GM12878 (cell line): ENCODE measurements around the gene CD3E. TPM values are rescaled to one million over a fixed set of nuclear protein-coding genes. Genes with fewer than 3 reads are reported as not detected.
A peak's percentile ranks its signal among the peaks of the same experiment; 100 is the strongest.

Experiments
- ATF3 ChIP-seq: IDR thresholded peaks from 2 replicates; pipeline ENCODE4 v1.6.1; 2011; ENCODE audit warnings: low read depth, mild to moderate bottlenecking, low read length, moderate library complexity, borderline replicate concordance; ENCODE audit errors: extremely low read depth
- ATF7 ChIP-seq: fragments of 450-650 bp; IDR thresholded peaks from 2 replicates; pipeline ENCODE4 v1.6.1; 2016; ENCODE audit warnings: low read depth, mild to moderate bottlenecking
- CEBPB ChIP-seq, 2 experiments: fragments of 150-350 bp in 1 of 2; IDR thresholded peaks; 2 replicates each; pipeline ENCODE4 v1.6.1; 2012 to 2014; ENCODE audit warnings: low read depth in 2 of 2, low read length in 2 of 2, borderline replicate concordance in 1 of 2, inconsistent platforms in 1 of 2
- IKZF1 ChIP-seq: fragments of 450-650 bp; conservative IDR thresholded peaks from 2 replicates; pipeline ENCODE4 v1.6.1; 2017; ENCODE audit warnings: antibody characterized with exemption, mild to moderate bottlenecking
- IRF5 ChIP-seq: fragments of 450-650 bp; IDR thresholded peaks from 2 replicates; pipeline ENCODE4 v1.6.1; 2017; ENCODE audit warnings: borderline replicate concordance
- NBN ChIP-seq: fragments of 450-650 bp; IDR thresholded peaks from 2 replicates; pipeline ENCODE4 v1.6.1; 2016
- PAX8 ChIP-seq: fragments of 450-650 bp; IDR thresholded peaks from 2 replicates; pipeline ENCODE4 v1.6.1; 2017; ENCODE audit warnings: mild to moderate bottlenecking, moderate library complexity
- PKNOX1 ChIP-seq: fragments of 450-650 bp; IDR thresholded peaks from 2 replicates; pipeline ENCODE4 v1.6.1; 2016; ENCODE audit warnings: mild to moderate bottlenecking
- POLR2A ChIP-seq: IDR thresholded peaks from 2 replicates; pipeline ENCODE4 v1.6.1; 2011; ENCODE audit warnings: low read depth, mild to moderate bottlenecking, low read length
- PRDM15 ChIP-seq: fragments of 450-650 bp; formaldehyde crosslinking; IDR thresholded peaks from 2 replicates; pipeline ENCODE4 v1.4.0; 2020; ENCODE audit warnings: mild to moderate bottlenecking, moderate library complexity
- REST ChIP-seq: IDR thresholded peaks from 2 replicates; pipeline ENCODE4 v1.6.1; 2012; ENCODE audit warnings: mild to moderate bottlenecking, low read depth, low read length
- SREBF2 ChIP-seq: IDR thresholded peaks from 2 replicates; pipeline ENCODE4 v1.6.1; 2012; ENCODE audit warnings: mild to moderate bottlenecking, low read length
- WRNIP1 ChIP-seq: IDR thresholded peaks from 2 replicates; pipeline ENCODE4 v1.6.1; 2011; ENCODE audit warnings: low read depth, low read length, improper control_type of control experiment, borderline replicate concordance
- ZNF24 ChIP-seq: fragments of 450-650 bp; IDR thresholded peaks from 2 replicates; pipeline ENCODE4 v1.6.1; 2017; ENCODE audit warnings: antibody characterized with exemption, mild to moderate bottlenecking
- ZNF592 ChIP-seq: fragments of 450-650 bp; IDR thresholded peaks from 2 replicates; pipeline ENCODE4 v1.6.1; 2017; ENCODE audit warnings: mild to moderate bottlenecking, moderate library complexity
- polyA plus RNA-seq, 11 experiments: library from polyadenylated mRNA; depleted of rRNA in 4 of 11; unstranded in 6 of 11; stranded (reverse) in 5 of 11; fragments of >200 nt; fragmentation: Nextera tagmentation in 4 of 11; fragmentation: Illumina TruSeq in 1 of 11; extraction: Ambion mirVana in 4 of 11; extraction: Trizol in 1 of 11; gene quantifications; 1 replicate in 1 of 11; 2 replicates in 10 of 11; pipeline versions ENCODE4 v1.2.1 to v1.2.3, GENCODE V29; 2011 to 2016; ENCODE audit warnings: inconsistent platforms in 2 of 11, missing spikeins in 2 of 11, low read depth in 1 of 11
- total RNA-seq, 4 experiments: library from RNA; depleted of rRNA in 3 of 4; stranded (reverse); fragments of >200 nt in 3 of 4; fragmentation: Illumina TruSeq in 1 of 4; extraction: Trizol in 1 of 4; gene quantifications; 2 replicates each; pipeline versions ENCODE4 v1.2.1 to v1.2.3, GENCODE V29; 2013 to 2021

CD3E gene
- total and polyA plus RNA-seq, 10 of the 15 experiments (the other 5 are each of a cell fraction or from before 2014, with no cell fraction given), result 0.10 to 17.3 (median 3.8) TPM

GRCh38 chr11:118359295-118359958, 54.9 kb downstream of the CD3E start, which contains the start of gene UBE4A (continued):
- TF ChIP-seq IRF5 (no peak), PRDM15 (0 out of 2 replicates have a peak, but pooled peaks have one; percentile 10), ZNF592 (no peak), REST (no peak), ZNF24 (no peak), POLR2A (peak; percentile 97), ATF7 (peak; percentile 99), IKZF1 (peak; percentile 87), ATF3 (peak; percentile 86; the same call in 1 of the 2 replicates), SREBF2 (peak; percentile 70), WRNIP1 (0 out of 2 replicates have a peak, but pooled peaks have one; percentile 28), PAX8 (no peak), CEBPB (IDR thresholded peaks at IDR 0.05; ENCODE audit: borderline replicate concordance in 1 of 2, low read depth in 2 of 2, low read length in 2 of 2) (peak in 1 of 2 experiments; percentile 48; a peak in 1 of 4 replicates), NBN (peak; percentile 98), PKNOX1 (peak; percentile 60; the same call in 1 of the 2 replicates)
